AG04450 (cell line): ENCODE data around the gene ITGB3BP. TPM values are rescaled to one million over a fixed set of nuclear protein-coding genes. Genes with fewer than 3 reads are reported as not detected.

Experiments
- CTCF ChIA-PET: fragments of 300-600, 350-600 bp; formaldehyde crosslinking; extraction: SDS; loops from one replicate; lab custom pipeline; 2022; ENCODE audit warnings: antibody characterized with exemption, inconsistent platforms; lab: Charles Lee
- POLR2A ChIA-PET: fragments of 350-600 bp; formaldehyde crosslinking; extraction: SDS; loops from one replicate; lab custom pipeline; 2021; ENCODE audit warnings: antibody characterized with exemption, inconsistent platforms; lab: Yijun Ruan, JAX
- DNase-seq: peaks from one replicate; pipeline ENCODE4 v3.0.0-alpha.2; 2011; ENCODE audit warnings: low read depth, low spot score
- H3K27ac ChIP-seq: one replicate; pipeline ENCODE4 v1.5.1; 2012; ENCODE audit warnings: low read depth, low read length, control low read depth
- H3K27me3 ChIP-seq: one replicate; pipeline ENCODE4 v1.6.0; 2012; ENCODE audit warnings: low read length; ENCODE audit not compliant: control insufficient read depth, insufficient read depth
- H3K4me3 ChIP-seq: 2 replicates; pipeline ENCODE4 v1.5.1; 2011; ENCODE audit warnings: mild to moderate bottlenecking, low read depth, low read length, control low read depth
- H3K9me3 ChIP-seq: 2 replicates; pipeline ENCODE4 v1.5.1; 2012; ENCODE audit warnings: low read length; ENCODE audit not compliant: control insufficient read depth, insufficient read depth
- CTCF ChIP-seq: IDR thresholded peaks from 2 replicates; pipeline ENCODE4 v1.5.1; 2011; ENCODE audit warnings: low read depth, low read length, control low read depth, inconsistent platforms
- polyA plus RNA-seq: library from polyadenylated mRNA; depleted of rRNA; stranded (reverse); fragments of >200 nt; gene quantifications from 2 replicates; pipeline ENCODE4 v1.2.3, GENCODE V29; 2011

The ITGB3BP gene
- polyA plus RNA-seq, 1 experiment: 18.0 TPM

- H3K27ac ChIP-seq: no peak overlapping the region
- H3K9me3 ChIP-seq: no peaks in the 10 kb centered on the region
- H3K27me3 ChIP-seq: no peaks in the 10 kb centered on the region
- no peak overlapping the region for H3K4me3 ChIP-seq
- POLR2A ChIA-PET: no interaction called here
- TF ChIP-seq CTCF: peak; percentile 24
- no peak for DNase-seq
- CTCF ChIA-PET: interaction anchor here (0.6 to 0.7 kb wide), 3 partner anchors 72 to 561 kb away, joined by 3 to 4 read pairs (median 3); no protein-coding TSS in a partner anchor
These were observed 56.3 kb downstream of the ITGB3BP start for GRCh38 chr1:63466759-63467158.

DNA sequence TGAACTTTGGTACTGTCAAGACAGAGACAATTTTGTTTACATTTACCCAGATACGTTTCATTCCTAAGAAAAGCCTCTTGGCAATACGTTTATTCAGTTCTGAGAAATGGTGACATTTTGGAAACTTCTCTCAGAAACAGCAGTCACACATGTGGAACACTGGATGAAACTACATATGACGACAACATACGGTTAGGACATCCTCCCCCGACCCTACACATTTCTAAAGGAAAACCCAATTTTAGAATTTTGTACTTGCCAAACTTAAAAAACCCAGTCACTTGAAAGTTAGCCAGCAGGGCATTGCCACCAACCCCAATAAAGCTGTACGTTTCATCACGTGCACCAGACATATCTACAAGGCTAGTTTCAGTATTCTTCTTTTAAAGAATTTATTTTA, 56.8 kb downstream of the ITGB3BP start:
- no peak for DNase-seq
- no peaks in the 10 kb centered on the region for H3K27me3 ChIP-seq
- H3K4me3 ChIP-seq: no peak overlapping the region
- ChIA-PET POLR2A (no interaction called here), CTCF (no interaction called here)
- H3K27ac ChIP-seq: no peak overlapping the region
- no peak for TF ChIP-seq CTCF
- H3K9me3 ChIP-seq: no peaks in the 10 kb centered on the region

- Histone ChIP-seq H3K27ac (no peak overlapping the region), H3K9me3 (no peaks in the 10 kb centered on the region), H3K27me3 (no peaks in the 10 kb centered on the region), H3K4me3 (no peak overlapping the region)
- TF ChIP-seq CTCF: no peak
- ChIA-PET POLR2A (no interaction called here), CTCF (no interaction called here)
- no peak for DNase-seq
These were observed 59.8 kb downstream of the ITGB3BP start for GRCh38 chr1:63463248-63463647.

DNA sequence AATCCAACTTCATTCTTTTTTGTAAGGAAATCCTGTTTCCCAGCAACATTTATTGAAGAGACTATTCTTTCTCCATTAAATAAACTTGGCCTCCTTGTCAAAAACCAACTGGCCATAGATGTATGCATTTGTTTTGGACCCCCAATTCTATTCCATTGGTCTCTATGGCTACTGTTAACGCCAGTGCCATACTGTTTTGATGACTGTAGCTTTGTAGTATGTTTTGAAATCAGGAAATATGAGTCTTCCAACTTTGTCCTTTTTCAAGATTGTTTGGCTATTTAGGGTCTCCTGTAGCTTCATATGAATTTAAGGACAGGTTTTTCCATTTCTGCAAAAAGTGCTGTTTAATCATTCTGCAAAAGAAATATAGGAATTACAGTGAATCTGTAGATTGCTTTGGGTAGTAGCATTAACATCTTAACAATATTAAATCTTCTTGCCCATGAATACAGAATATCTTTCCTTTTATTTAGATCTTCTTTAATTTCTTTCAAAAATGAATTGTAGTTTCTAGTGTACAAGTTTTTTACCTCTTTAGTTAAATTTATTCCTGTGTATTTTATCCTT, 61.3 kb downstream of the ITGB3BP start:
- CTCF ChIA-PET: interaction anchor here (0.7 kb wide), 1 partner anchor 11 kb away, joined by 3 read pairs; no protein-coding TSS in a partner anchor
- no peaks in the 10 kb centered on the region for H3K27me3 ChIP-seq
- H3K27ac ChIP-seq: no peak overlapping the region
- no peak for DNase-seq
- no peak for TF ChIP-seq CTCF
- H3K9me3 ChIP-seq: no peaks in the 10 kb centered on the region
- no peak overlapping the region for H3K4me3 ChIP-seq
- POLR2A ChIA-PET: no interaction called here

GRCh38 chr1:63458750-63459149, 64.3 kb downstream of the ITGB3BP start:
- CTCF ChIA-PET: interaction anchor here (1.6 kb wide), 1 partner anchor 17 kb away, joined by 5 read pairs; no protein-coding TSS in a partner anchor
- Histone ChIP-seq H3K27me3 (no peaks in the 10 kb centered on the region), H3K4me3 (no peak overlapping the region), H3K9me3 (no peaks in the 10 kb centered on the region), H3K27ac (no peak overlapping the region)
- POLR2A ChIA-PET: no interaction called here
- DNase-seq: no peak
- TF ChIP-seq CTCF: no peak
